ENCODE measurements around the gene AATK.

Gene AATK

GRCh38 chr17:81195941-81196495 lies 30.0 kb upstream of the AATK start:
- in situ Hi-C loops (cut with HindIII; ENCODE audit: low sequenced_read_pairs) = no loop called here

DNA sequence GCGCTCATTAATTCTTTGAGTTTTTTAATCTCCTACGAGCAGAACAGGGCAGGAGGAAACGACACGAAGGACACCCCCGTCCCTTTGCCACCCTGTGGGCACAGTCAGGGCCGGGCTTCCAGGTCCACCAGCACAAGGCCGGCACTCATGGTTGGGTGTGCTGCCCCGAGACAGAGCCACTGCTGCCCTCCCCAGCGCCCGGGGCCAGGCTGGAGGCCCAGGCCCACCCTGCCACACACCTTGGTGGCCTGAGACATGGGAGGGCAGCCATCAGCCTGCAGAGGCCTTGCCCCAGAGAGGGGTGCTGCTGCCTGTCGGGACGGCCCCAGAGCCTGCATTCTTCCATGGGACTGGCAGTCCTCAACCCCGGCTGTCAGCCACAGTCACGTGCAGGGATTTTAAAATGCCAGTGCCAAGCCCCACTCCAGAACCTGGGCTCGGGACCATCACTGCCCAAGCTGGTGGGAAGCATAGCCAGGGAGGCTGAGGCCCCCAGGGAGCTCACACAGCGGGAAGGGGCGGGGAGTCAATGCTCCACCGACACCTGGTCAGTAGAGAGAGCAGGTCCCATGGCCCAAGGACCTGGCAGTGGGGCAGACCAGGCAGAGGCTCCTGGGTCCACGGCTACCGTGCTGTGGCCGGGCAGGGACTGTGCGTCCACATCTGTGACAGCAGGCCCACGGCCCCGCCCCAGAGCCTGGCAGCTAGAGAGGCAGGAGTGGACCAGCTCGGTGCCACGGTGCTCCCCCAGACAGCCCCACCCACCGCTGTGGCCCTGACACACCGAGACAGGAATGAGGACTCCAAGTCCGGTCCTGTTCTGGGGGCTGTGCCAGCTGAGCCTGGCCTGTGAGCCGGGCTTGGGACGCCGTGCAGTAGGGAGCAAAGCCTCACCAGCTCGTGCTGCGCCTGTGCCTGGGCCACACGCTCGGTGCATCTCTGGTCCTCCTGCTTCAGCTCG lies 29.2 kb upstream of the AATK start:
- in situ Hi-C loops (cut with HindIII; ENCODE audit: low sequenced_read_pairs) = no loop called here

- in situ Hi-C loops (cut with HindIII; ENCODE audit: low sequenced_read_pairs) = no loop called here
Measured at GRCh38 chr17:81194225-81194760, 28.3 kb upstream of the AATK start.

DNA sequence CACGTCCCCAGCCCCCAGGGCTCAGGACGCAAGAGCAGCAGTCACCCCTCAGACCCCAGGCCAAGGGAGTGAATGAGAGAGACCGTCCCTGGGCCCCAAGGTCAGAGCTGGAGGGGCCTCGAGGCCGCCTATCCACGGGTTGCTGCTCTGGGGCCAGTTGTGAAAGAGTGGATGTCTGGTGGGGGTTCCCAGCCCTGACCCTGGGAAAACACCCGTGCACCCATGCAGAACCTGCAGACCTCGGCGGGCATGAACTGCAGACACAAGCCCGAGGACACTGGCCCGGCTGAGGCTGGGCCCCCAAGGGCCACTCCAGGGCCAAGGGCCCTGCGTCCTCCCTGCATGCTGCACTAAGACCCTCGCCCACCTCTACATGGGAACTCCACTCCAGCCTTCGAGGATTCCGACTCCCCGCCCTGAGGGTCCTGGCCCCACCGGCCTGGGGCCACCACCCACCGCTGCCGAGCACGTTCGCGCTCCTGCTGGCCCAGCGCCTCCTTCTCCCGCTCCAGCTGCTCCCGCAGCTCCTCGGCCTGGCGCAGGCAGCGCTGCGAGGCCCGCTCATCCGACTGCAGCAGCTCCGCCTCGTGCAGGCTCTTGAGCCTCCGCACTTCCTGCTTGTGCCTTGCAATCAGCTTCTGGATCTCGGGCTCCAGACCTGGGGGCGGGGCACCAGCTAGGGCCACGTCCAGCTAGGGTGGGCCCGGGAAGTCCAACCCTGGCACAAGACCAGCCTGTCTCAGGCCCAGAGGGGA lies 27.6 kb upstream of the AATK start:
- in situ Hi-C loops (cut with HindIII; ENCODE audit: low sequenced_read_pairs) = no loop called here

DNA sequence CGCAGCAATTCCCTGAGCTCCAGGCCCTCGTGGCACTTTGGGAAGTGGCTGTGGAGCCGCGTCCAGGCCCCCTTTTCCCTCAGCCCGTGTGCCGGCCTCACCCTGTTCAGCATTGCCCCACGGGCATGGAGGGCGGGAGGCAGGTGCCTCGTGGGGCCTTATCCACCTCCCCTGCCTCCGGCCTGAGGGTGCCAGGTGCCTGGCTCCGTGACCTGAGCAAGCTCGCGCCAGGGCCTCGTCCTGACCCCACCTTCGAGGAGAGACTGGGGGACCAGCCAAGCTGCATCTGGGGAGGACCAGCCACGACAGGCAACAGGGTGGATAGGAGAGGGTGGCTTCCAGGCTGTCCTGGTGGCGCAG lies 27.0 kb upstream of the AATK start:
- in situ Hi-C loops (cut with HindIII; ENCODE audit: low sequenced_read_pairs) = no loop called here

- in situ Hi-C loops (cut with HindIII; ENCODE audit: low sequenced_read_pairs) = no loop called here
Measured at GRCh38 chr17:81192386-81193050, 26.5 kb upstream of the AATK start.

GRCh38 chr17:81191646-81192045 lies 25.6 kb upstream of the AATK start:
- in situ Hi-C loops (cut with HindIII; ENCODE audit: low sequenced_read_pairs) = no loop called here

DNA sequence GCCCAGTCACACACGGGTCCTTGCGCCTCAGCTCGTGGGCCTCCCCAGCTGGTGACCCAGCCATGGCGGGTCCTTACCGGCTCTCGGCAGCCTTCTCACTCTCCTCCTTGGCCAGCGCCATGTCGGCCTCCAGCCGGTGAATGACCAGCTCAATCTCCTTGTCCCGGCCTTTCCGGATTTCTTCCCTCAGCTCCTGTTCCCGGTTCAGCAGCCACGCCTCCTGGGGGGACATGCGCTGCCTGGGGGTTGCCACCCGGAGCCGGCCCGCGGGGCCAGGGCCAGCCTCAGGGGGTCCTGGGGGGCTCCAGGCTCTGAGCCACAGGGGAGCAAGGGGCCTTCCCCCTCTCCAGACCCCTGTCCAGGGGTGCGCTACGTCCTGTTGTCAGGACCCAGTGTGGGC lies 25.1 kb upstream of the AATK start:
- in situ Hi-C loops (cut with HindIII; ENCODE audit: low sequenced_read_pairs) = no loop called here

GRCh38 chr17:81190591-81190990 lies 24.6 kb upstream of the AATK start:
- in situ Hi-C loops (cut with HindIII; ENCODE audit: low sequenced_read_pairs) = no loop called here

DNA sequence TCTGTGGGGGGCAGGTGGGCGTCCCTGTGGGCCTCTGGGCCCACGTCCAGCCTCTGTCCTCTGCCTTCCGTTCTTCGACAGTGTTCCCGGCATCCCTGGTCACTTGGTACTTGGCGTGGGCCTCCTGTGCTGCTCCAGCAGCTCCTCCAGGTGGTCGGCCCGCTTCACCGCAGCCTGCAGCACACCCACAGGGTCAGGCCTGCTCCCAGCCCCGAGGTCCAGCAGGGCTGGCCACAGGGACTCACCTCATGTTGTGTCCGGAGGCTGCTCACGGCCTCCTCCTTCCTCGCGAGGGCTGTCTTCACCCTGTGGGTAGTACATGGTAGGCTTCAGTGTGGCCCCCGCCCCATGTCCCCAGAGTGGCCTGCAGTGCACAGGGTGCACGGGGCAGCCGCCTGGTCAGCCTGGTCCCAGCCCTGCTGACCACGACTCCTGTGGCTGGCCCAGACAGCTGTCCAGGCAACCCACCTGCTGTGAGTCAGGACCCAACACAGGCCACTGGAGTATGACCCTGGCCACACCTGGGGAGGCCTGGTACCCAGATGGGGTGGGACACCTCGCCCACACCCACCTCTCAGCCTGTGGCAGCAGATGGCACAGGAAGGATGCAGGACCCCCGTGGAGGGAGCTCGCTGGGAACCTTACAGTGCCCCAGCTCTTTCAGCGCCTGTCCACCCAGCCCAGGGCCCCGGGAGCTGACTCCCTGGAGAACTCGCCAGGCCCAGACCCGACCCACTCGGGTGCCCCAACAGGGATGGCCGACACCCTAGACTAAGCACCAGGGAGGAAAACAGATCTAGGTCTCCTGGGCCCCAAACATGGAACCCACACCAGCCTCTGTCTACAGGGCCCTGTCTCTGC lies 23.9 kb upstream of the AATK start:
- in situ Hi-C loops (cut with HindIII; ENCODE audit: low sequenced_read_pairs) = loop anchor here (5.0 kb wide), 1 partner anchor 48 kb away; no protein-coding TSS in a partner anchor

GRCh38 chr17:81189016-81189415 lies 23.0 kb upstream of the AATK start:
- in situ Hi-C loops (cut with HindIII; ENCODE audit: low sequenced_read_pairs) = loop anchor here (5.0 kb wide), 1 partner anchor 47 kb away; no protein-coding TSS in a partner anchor

DNA sequence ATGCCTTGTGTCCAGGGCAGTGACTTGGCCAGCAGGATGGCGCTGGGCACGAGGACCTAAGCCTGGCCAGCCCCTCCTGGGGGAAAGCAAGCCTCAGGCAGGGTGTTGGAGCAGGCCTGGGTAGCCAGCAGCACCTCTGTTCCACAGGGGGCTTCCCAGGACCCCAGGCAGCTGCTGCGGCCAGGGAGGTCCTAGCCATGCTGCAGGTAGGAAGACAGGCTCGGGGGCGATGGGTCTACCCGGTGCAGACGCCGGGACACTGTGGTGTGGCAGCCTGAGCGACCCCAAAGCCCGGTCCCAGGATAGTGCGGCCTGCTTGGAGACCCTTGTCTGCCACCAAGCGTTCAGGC lies 22.4 kb upstream of the AATK start:
- in situ Hi-C loops (cut with HindIII; ENCODE audit: low sequenced_read_pairs) = loop anchor here (5.0 kb wide), 1 partner anchor 46 kb away; no protein-coding TSS in a partner anchor

DNA sequence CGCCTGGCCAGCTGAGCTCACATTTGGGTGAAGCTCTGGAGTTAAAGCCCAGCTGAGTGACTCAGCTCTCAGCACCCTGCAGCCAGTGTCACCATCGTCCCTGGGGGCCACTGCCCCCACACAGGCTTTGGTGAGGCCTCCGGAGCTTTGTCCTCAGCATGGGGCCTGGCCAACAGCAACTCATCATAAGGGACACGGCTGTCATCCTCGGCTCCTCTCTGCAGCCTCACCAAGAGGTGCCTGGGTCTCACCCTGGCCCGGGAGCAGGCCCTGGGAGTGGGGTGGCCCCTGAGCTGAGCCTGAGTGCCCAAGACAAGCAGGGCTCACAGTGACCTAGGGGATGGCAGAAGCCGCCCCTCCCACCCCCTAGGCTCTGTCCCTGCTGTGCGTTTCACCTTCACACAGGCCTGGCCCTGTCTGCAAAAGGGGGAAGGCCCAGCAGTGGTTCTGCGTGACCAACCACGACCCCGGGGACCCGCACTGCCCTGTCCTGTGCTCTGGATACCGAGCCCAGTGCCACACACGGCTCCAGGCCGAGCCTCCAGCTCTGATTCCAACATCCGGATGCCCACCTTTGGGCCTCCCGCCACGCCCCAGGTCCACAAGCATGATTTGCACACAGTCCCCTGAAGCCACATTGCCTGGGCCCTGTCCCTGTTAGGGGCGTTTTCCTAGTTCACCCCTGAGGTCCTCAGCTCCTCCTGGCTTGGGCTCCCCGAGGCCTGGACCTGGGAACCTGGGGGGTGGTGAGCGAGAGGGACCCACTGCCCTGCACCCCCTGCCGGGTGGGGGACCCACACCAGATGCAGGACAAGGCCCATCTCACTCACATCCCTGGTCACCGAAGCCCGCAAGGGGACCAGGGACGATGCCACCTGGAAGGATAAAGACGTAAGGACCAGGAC lies 21.8 kb upstream of the AATK start:
- in situ Hi-C loops (cut with HindIII; ENCODE audit: low sequenced_read_pairs) = loop anchor here (5.0 kb wide), 1 partner anchor 46 kb away; no protein-coding TSS in a partner anchor

DNA sequence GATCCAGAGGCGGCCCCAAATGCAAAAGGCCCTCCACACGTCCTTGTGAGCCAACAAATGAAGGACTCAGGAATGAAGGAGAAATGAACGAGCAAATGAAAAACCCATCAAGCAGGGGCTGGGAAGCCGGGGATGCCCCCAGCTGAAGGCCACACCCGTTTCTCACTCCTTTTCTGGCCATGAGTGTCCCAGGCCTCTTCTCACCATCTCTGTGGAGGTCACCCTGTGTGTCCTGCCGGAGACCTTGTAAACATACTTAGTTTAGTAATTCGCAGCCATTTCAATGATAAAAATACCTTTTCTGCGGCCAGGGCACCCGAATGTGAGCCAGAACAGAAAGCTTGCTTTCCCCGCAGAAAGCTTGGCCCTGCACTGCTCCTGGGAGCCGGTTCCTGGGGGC lies 21.1 kb upstream of the AATK start:
- in situ Hi-C loops (cut with HindIII; ENCODE audit: low sequenced_read_pairs) = loop anchor here (5.0 kb wide), 1 partner anchor 45 kb away; no protein-coding TSS in a partner anchor

GRCh38 chr17:81186203-81186602 lies 20.2 kb upstream of the AATK start:
- in situ Hi-C loops (cut with HindIII; ENCODE audit: low sequenced_read_pairs) = loop anchor here (5.0 kb wide), 1 partner anchor 44 kb away; no protein-coding TSS in a partner anchor

DNA sequence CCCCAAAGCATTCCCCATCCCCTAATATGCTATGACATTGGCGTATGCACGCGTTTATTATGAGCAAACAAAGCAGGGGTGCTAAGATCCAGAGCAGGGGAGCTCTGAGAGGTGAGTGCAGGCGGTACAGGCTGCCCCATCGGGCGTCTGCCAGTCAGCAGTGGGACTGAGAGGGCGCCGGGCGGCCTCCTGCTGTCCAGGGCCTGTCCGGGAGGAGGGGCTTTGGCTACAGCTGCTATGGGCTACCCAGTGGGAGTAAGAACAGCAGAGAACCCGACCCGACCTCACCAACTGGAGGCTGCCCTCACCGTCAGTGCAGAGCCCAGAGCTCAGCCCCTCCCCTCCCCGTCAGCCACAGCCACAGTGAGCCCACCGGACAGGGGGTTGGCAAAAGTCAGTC lies 18.5 kb upstream of the AATK start:
- in situ Hi-C loops (cut with HindIII; ENCODE audit: low sequenced_read_pairs) = no loop called here

GRCh38 chr17:81183807-81184206 lies 17.8 kb upstream of the AATK start:
- in situ Hi-C loops (cut with HindIII; ENCODE audit: low sequenced_read_pairs) = no loop called here

DNA sequence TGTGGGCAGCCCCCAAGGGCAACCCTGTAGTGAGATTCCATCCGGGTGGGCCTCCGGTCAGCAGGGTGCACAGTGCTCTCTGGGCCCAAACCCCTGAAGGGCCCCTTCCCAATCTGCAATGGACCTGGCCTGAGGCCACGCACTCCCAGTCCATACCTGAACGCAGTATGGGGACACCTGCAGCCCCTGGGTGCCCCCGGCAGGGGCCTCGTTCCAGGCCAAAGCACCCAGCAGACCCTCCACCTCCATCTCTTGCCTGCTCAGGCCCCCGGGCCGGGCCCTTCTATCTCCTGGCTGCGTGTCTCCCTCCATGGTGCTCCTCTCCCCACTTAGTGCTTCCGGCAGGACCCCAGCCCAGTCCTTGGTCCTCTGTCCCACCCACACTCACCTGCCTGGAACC lies 17.3 kb upstream of the AATK start:
- in situ Hi-C loops (cut with HindIII; ENCODE audit: low sequenced_read_pairs) = no loop called here

GRCh38 chr17:81182596-81182995 lies 16.6 kb upstream of the AATK start:
- in situ Hi-C loops (cut with HindIII; ENCODE audit: low sequenced_read_pairs) = no loop called here

Measured in DLD1 (cell line).